ENCODE results near the gene ARID1B. TPM values are rescaled to one million over a fixed set of nuclear protein-coding genes. Genes with fewer than 3 reads are reported as not detected.

ARID1B gene
- polyA plus RNA-seq, 4 donors: 7.3 to 43.5 (median 17.0) TPM

GRCh38 chr6:156872903-156873302 lies 95.7 kb downstream of the ARID1B start:
- H3K27me3 ChIP-seq (ENCODE audit: control insufficient read depth in 3 of 3, insufficient read depth in 3 of 3, low read length in 3 of 3): no peaks in the 10 kb centered on the region
- WGBS, 3 donors: 91 to 98% (median 95%) methylated on average over 8 of the region's 8 CpGs
- FAIRE-seq: no peak
- peaks cover 0 to 3% (median 2%) of the 10 kb centered on the region in 3 donors for H3K4me1 ChIP-seq (ENCODE audit: control insufficient read depth in 3 of 3, insufficient read depth in 2 of 3, low read depth in 1 of 3, low read length in 2 of 3)
- H3K9me3 ChIP-seq (ENCODE audit: control insufficient read depth in 2 of 2, insufficient read depth in 1 of 2, low read depth in 1 of 2, low read length in 1 of 2): no peaks in the 10 kb centered on the region
- H3K4me3 ChIP-seq (ENCODE audit: low read depth in 1 of 3, low read length in 3 of 3): no peak overlapping the region
- no peak for DNase-seq
- H3K36me3 ChIP-seq (ENCODE audit: control insufficient read depth in 3 of 3, insufficient read depth in 2 of 3, low read depth in 1 of 3, low read length in 3 of 3): peaks cover 0 to 19% (median 3%) of the 10 kb centered on the region in 3 donors
- H3K27ac ChIP-seq (ENCODE audit: low read depth in 1 of 3, low read length in 2 of 3): no peak overlapping the region

GRCh38 chr6:156873654-156874380 lies 96.6 kb downstream of the ARID1B start:
- FAIRE-seq (no peak), DNase-seq (no peak)
- Histone ChIP-seq H3K4me3 (ENCODE audit: low read depth in 1 of 3, low read length in 3 of 3) (no peak overlapping the region), H3K9me3 (ENCODE audit: control insufficient read depth in 2 of 2, insufficient read depth in 1 of 2, low read depth in 1 of 2, low read length in 1 of 2) (no peaks in the 10 kb centered on the region), H3K27me3 (ENCODE audit: control insufficient read depth in 3 of 3, insufficient read depth in 3 of 3, low read length in 3 of 3) (no peaks in the 10 kb centered on the region), H3K27ac (ENCODE audit: low read depth in 1 of 3, low read length in 2 of 3) (no peak overlapping the region), H3K36me3 (ENCODE audit: control insufficient read depth in 3 of 3, insufficient read depth in 2 of 3, low read depth in 1 of 3, low read length in 3 of 3) (peaks cover 0 to 22% (median 3%) of the 10 kb centered on the region in 3 donors), H3K4me1 (ENCODE audit: control insufficient read depth in 3 of 3, insufficient read depth in 2 of 3, low read depth in 1 of 3, low read length in 2 of 3) (peaks cover 3 to 5% (median 3%) of the 10 kb centered on the region in 3 donors)
- WGBS, 3 donors: 91 to 99% (median 95%) methylated on average over 10 of the region's 10 CpGs

- H3K9me3 ChIP-seq (ENCODE audit: control insufficient read depth in 2 of 2, insufficient read depth in 1 of 2, low read depth in 1 of 2, low read length in 1 of 2): no peaks in the 10 kb centered on the region
- H3K27me3 ChIP-seq (ENCODE audit: control insufficient read depth in 3 of 3, insufficient read depth in 3 of 3, low read length in 3 of 3): no peaks in the 10 kb centered on the region
- FAIRE-seq (no peak), DNase-seq (no peak)
- H3K4me1 ChIP-seq (ENCODE audit: control insufficient read depth in 3 of 3, insufficient read depth in 2 of 3, low read depth in 1 of 3, low read length in 2 of 3): peaks cover 3 to 17% (median 9%) of the 10 kb centered on the region in 3 donors
- no peak overlapping the region for H3K4me3 ChIP-seq (ENCODE audit: low read depth in 1 of 3, low read length in 3 of 3)
- WGBS, 3 donors: 74 to 89% (median 82%) methylated on average over 2 of the region's 2 CpGs
- H3K36me3 ChIP-seq (ENCODE audit: control insufficient read depth in 3 of 3, insufficient read depth in 2 of 3, low read depth in 1 of 3, low read length in 3 of 3): peaks cover 0 to 20% (median 3%) of the 10 kb centered on the region in 3 donors
- no peak overlapping the region for H3K27ac ChIP-seq (ENCODE audit: low read depth in 1 of 3, low read length in 2 of 3)
Observed at GRCh38 chr6:156875062-156875461, 97.9 kb downstream of the ARID1B start.

- WGBS, 3 donors: 88 to 90% (median 89%) methylated on average over 11 of the region's 11 CpGs
- DNase-seq: no peak
- no peaks in the 10 kb centered on the region for H3K9me3 ChIP-seq (ENCODE audit: control insufficient read depth in 2 of 2, insufficient read depth in 1 of 2, low read depth in 1 of 2, low read length in 1 of 2)
- peaks cover 5 to 18% (median 7%) of the 10 kb centered on the region in 3 donors for H3K4me1 ChIP-seq (ENCODE audit: control insufficient read depth in 3 of 3, insufficient read depth in 2 of 3, low read depth in 1 of 3, low read length in 2 of 3)
- H3K27ac ChIP-seq (ENCODE audit: low read depth in 1 of 3, low read length in 2 of 3): no peak overlapping the region
- peaks cover 0 to 20% (median 3%) of the 10 kb centered on the region in 3 donors for H3K36me3 ChIP-seq (ENCODE audit: control insufficient read depth in 3 of 3, insufficient read depth in 2 of 3, low read depth in 1 of 3, low read length in 3 of 3)
- no peak overlapping the region for H3K4me3 ChIP-seq (ENCODE audit: low read depth in 1 of 3, low read length in 3 of 3)
- no peak for FAIRE-seq
- H3K27me3 ChIP-seq (ENCODE audit: control insufficient read depth in 3 of 3, insufficient read depth in 3 of 3, low read length in 3 of 3): no peaks in the 10 kb centered on the region
Observed at GRCh38 chr6:156876302-156876701, 99.1 kb downstream of the ARID1B start.

GRCh38 chr6:156877126-156877863 lies 100.1 kb downstream of the ARID1B start:
- H3K27me3 ChIP-seq (ENCODE audit: control insufficient read depth in 3 of 3, insufficient read depth in 3 of 3, low read length in 3 of 3): no peaks in the 10 kb centered on the region
- H3K36me3 ChIP-seq (ENCODE audit: control insufficient read depth in 3 of 3, insufficient read depth in 2 of 3, low read depth in 1 of 3, low read length in 3 of 3): peaks cover 0 to 21% (median 3%) of the 10 kb centered on the region in 3 donors
- DNase-seq (no peak), FAIRE-seq (no peak)
- 83 to 89% (median 86%) methylated on average over 10 of the region's 10 CpGs for WGBS, 3 donors
- H3K4me1 ChIP-seq (ENCODE audit: control insufficient read depth in 3 of 3, insufficient read depth in 2 of 3, low read depth in 1 of 3, low read length in 2 of 3): peaks cover 6 to 18% (median 7%) of the 10 kb centered on the region in 3 donors
- H3K27ac ChIP-seq (ENCODE audit: low read depth in 1 of 3, low read length in 2 of 3): no peak overlapping the region
- H3K4me3 ChIP-seq (ENCODE audit: low read depth in 1 of 3, low read length in 3 of 3): no peak overlapping the region
- H3K9me3 ChIP-seq (ENCODE audit: control insufficient read depth in 2 of 2, insufficient read depth in 1 of 2, low read depth in 1 of 2, low read length in 1 of 2): no peaks in the 10 kb centered on the region

GRCh38 chr6:156878681-156879080 lies 101.5 kb downstream of the ARID1B start:
- WGBS, 3 donors: 92 to 96% (median 95%) methylated on average over 4 of the region's 4 CpGs
- Histone ChIP-seq H3K9me3 (ENCODE audit: control insufficient read depth in 2 of 2, insufficient read depth in 1 of 2, low read depth in 1 of 2, low read length in 1 of 2) (no peaks in the 10 kb centered on the region), H3K27me3 (ENCODE audit: control insufficient read depth in 3 of 3, insufficient read depth in 3 of 3, low read length in 3 of 3) (no peaks in the 10 kb centered on the region), H3K27ac (ENCODE audit: low read depth in 1 of 3, low read length in 2 of 3) (no peak overlapping the region), H3K4me3 (ENCODE audit: low read depth in 1 of 3, low read length in 3 of 3) (no peak overlapping the region), H3K4me1 (ENCODE audit: control insufficient read depth in 3 of 3, insufficient read depth in 2 of 3, low read depth in 1 of 3, low read length in 2 of 3) (peaks cover 6 to 20% (median 8%) of the 10 kb centered on the region in 3 donors), H3K36me3 (ENCODE audit: control insufficient read depth in 3 of 3, insufficient read depth in 2 of 3, low read depth in 1 of 3, low read length in 3 of 3) (peaks cover 0 to 11% (median 3%) of the 10 kb centered on the region in 3 donors)
- DNase-seq (no peak), FAIRE-seq (no peak)

- H3K27ac ChIP-seq (ENCODE audit: low read depth in 1 of 3, low read length in 2 of 3): no peak overlapping the region
- H3K4me3 ChIP-seq (ENCODE audit: low read depth in 1 of 3, low read length in 3 of 3): no peak overlapping the region
- no peaks in the 10 kb centered on the region for H3K9me3 ChIP-seq (ENCODE audit: control insufficient read depth in 2 of 2, insufficient read depth in 1 of 2, low read depth in 1 of 2, low read length in 1 of 2)
- peak in 1 of 2 donors; percentile 10 for DNase-seq
- peaks cover 0 to 7% (median 3%) of the 10 kb centered on the region in 3 donors for H3K36me3 ChIP-seq (ENCODE audit: control insufficient read depth in 3 of 3, insufficient read depth in 2 of 3, low read depth in 1 of 3, low read length in 3 of 3)
- WGBS, 3 donors: 34 to 60% (median 54%) methylated on average over 4 of the region's 4 CpGs
- peaks cover 6 to 21% (median 8%) of the 10 kb centered on the region in 3 donors for H3K4me1 ChIP-seq (ENCODE audit: control insufficient read depth in 3 of 3, insufficient read depth in 2 of 3, low read depth in 1 of 3, low read length in 2 of 3)
- no peak for FAIRE-seq
- no peaks in the 10 kb centered on the region for H3K27me3 ChIP-seq (ENCODE audit: control insufficient read depth in 3 of 3, insufficient read depth in 3 of 3, low read length in 3 of 3)
Observed at GRCh38 chr6:156879186-156879585, 102.0 kb downstream of the ARID1B start.

- DNase-seq (peak in 1 of 2 donors; percentile 24), FAIRE-seq (no peak)
- 59 to 78% (median 70%) methylated on average over 3 of the region's 3 CpGs for WGBS, 3 donors
- no peak overlapping the region for H3K4me3 ChIP-seq (ENCODE audit: low read depth in 1 of 3, low read length in 3 of 3)
- no peaks in the 10 kb centered on the region for H3K27me3 ChIP-seq (ENCODE audit: control insufficient read depth in 3 of 3, insufficient read depth in 3 of 3, low read length in 3 of 3)
- H3K4me1 ChIP-seq (ENCODE audit: control insufficient read depth in 3 of 3, insufficient read depth in 2 of 3, low read depth in 1 of 3, low read length in 2 of 3): peaks cover 6 to 21% (median 8%) of the 10 kb centered on the region in 3 donors
- H3K36me3 ChIP-seq (ENCODE audit: control insufficient read depth in 3 of 3, insufficient read depth in 2 of 3, low read depth in 1 of 3, low read length in 3 of 3): peaks cover 0 to 7% (median 0%) of the 10 kb centered on the region in 3 donors
- no peak overlapping the region for H3K27ac ChIP-seq (ENCODE audit: low read depth in 1 of 3, low read length in 2 of 3)
- H3K9me3 ChIP-seq (ENCODE audit: control insufficient read depth in 2 of 2, insufficient read depth in 1 of 2, low read depth in 1 of 2, low read length in 1 of 2): no peaks in the 10 kb centered on the region
Observed at GRCh38 chr6:156879591-156879990, 102.4 kb downstream of the ARID1B start.

All from small intestine (tissue), 7 donors.